Body of pancreas (tissue), 4 donors: ENCODE results near the gene SAMD8. TPM values are rescaled to one million over a fixed set of nuclear protein-coding genes. Genes with fewer than 3 reads are reported as not detected.

Source experiments
- ATAC-seq: fragments of 150-250 bp; one replicate; pipeline ENCODE4 v1.9.1; 2016
- DNase-seq, 4 donors: peaks; one replicate each; pipeline ENCODE4 v3.0.0-alpha.2; 2019
- H3K27ac ChIP-seq, 4 donors: fragments of 200-600 bp; sonication (generic); 1 replicate in 3 of 4; 2 replicates in 1 of 4; pipeline versions ENCODE4 v1.5.1 to v1.6.1; 2016 to 2019; ENCODE audit warnings: mild to moderate bottlenecking in 1 of 4, mixed read lengths in 1 of 4, moderate library complexity in 1 of 4
- H3K27me3 ChIP-seq, 2 donors: fragments of 200-600 bp; sonication (generic); one replicate each; pipeline ENCODE4 v1.6.0; 2016; ENCODE audit warnings: mild to moderate bottlenecking in 1 of 2
- H3K36me3 ChIP-seq, 2 donors: fragments of 200-600 bp; sonication (generic); replicated peaks in 1 of 2; 2 replicates each; pipeline ENCODE4 v1.5.1; 2016; ENCODE audit warnings: low read depth in 2 of 2; ENCODE audit not compliant: insufficient read depth in 1 of 2
- H3K4me1 ChIP-seq: fragments of 200-600 bp; sonication (generic); one replicate; pipeline ENCODE4 v1.6.0; 2016
- H3K4me3 ChIP-seq, 2 donors: fragments of 200-600 bp; sonication (generic); 1 replicate in 1 of 2; 2 replicates in 1 of 2; pipeline ENCODE4 v1.5.1; 2016 to 2019
- H3K9me3 ChIP-seq, 3 donors: fragments of 200-600 bp; sonication (generic); 1 replicate in 2 of 3; 2 replicates in 1 of 3; pipeline ENCODE4 v1.5.1; 2016
- POLR2A ChIP-seq, 3 donors: fragments of 450-650 bp; IDR thresholded peaks; one replicate each; pipeline ENCODE4 v1.6.1; 2016; ENCODE audit warnings: antibody characterized with exemption in 3 of 3, mild to moderate bottlenecking in 2 of 3
- WGBS, 2 donors: methylation state at CpG; one replicate each; pipeline ENCODE4 v1.1.5; 2017; 5-methylcytosine and 5-hydroxymethylcytosine counted together
- intact Hi-C: fragments of 100-400 bp; cut with DNase I; formaldehyde crosslinking; loops from one replicate; pipeline ENCODE4 v1.15.1; 2023
- total RNA-seq, 2 donors: library from RNA; depleted of rRNA; stranded (reverse); fragments of >200 nt; gene quantifications; one replicate each; pipeline ENCODE4 v1.1.0, GENCODE V29; 2016
- TF ChIP-seq, protein P1 (sequence below), 7 experiments: fragments of 450-650 bp in 4 of 7; fragments of 200-600 bp in 3 of 7; sonication (generic) in 3 of 7; IDR thresholded peaks; one replicate each; pipeline ENCODE4 v1.5.1; 2016 to 2019; ENCODE audit warnings: antibody characterized with exemption in 7 of 7

SAMD8 gene
- total RNA-seq, 2 donors from 2014 or later = 16.1 to 18.5 TPM

DNA sequence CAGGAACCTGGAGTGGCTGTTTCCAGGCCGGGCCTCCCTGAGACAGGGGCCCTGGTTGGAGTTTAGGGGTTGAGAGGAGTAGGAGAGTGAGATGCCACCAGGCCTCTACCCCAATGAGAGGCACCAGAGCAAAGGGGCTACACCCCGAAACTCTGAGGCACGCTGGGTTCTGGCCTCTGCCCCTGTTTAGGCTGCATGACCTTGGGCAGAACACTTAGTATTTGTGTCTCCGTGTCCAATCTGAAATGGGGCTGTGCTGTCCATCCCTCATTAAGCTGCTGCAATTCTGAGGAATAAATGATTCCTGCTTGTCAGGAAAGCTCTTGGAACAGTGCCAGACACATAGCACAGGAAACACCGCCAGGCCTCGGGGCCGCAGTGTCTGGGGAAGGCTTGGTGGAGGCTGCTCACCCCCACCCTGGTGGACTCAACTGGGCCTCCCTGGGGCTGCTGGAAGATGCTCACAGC, 40.5 kb upstream of the SAMD8 start:
- WGBS, 2 donors = 78 to 85% methylated on average over 4 to 7 of the region's 7 CpGs
- TF ChIP-seq, protein P1, sequence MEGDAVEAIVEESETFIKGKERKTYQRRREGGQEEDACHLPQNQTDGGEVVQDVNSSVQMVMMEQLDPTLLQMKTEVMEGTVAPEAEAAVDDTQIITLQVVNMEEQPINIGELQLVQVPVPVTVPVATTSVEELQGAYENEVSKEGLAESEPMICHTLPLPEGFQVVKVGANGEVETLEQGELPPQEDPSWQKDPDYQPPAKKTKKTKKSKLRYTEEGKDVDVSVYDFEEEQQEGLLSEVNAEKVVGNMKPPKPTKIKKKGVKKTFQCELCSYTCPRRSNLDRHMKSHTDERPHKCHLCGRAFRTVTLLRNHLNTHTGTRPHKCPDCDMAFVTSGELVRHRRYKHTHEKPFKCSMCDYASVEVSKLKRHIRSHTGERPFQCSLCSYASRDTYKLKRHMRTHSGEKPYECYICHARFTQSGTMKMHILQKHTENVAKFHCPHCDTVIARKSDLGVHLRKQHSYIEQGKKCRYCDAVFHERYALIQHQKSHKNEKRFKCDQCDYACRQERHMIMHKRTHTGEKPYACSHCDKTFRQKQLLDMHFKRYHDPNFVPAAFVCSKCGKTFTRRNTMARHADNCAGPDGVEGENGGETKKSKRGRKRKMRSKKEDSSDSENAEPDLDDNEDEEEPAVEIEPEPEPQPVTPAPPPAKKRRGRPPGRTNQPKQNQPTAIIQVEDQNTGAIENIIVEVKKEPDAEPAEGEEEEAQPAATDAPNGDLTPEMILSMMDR (IDR thresholded peaks at IDR 0.05) = no peak
- Histone ChIP-seq H3K4me1 (no peaks in the 10 kb centered on the region), H3K27me3 (no peaks in the 10 kb centered on the region), H3K9me3 (no peaks in the 10 kb centered on the region), H3K27ac (no peak overlapping the region), H3K4me3 (no peak overlapping the region), H3K36me3 (no peaks in the 10 kb centered on the region)
- intact Hi-C loops = no loop called here
- ATAC-seq (no peak), DNase-seq (no peak)

DNA sequence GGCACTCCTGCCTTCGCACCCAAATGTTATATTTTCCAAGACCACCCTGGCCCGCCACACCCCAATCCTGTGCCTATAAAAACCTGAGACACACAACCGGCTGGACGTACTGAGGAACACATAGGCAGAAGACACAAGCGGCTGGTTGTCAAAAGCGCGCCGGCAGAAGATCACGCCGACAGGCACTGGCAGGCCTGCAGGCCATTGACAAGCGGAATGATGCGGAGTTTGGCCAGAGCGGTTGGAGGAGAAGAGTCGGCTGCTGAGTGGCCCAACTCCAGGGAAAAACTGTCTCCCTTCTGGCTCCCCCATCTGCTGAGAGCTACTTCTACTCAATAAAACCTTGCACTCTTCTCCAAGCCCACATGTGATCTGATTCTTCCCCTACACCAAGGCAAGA, 39.7 kb upstream of the SAMD8 start:
- no peak for DNase-seq
- intact Hi-C loops = no loop called here

DNA sequence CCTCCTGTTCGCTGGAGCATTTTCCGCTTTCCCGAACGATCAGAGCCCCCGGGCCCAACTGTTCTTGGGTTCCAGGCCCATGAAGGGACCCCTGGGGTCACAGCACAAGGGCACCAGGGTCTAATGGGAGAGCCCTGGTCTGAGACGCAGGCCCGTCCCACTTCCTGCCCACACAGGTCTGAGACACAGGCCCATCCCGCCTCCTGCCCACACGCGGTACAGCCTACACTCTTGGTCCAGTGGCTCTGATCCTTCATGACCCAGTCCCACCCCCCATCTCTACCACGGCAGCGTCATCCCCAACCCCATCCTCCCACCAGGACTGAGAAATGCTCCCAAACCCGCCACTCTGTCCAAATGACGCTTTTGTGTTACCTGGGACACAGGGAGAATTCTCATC, 38.7 kb upstream of the SAMD8 start:
- Histone ChIP-seq H3K36me3 (no peaks in the 10 kb centered on the region), H3K27me3 (no peaks in the 10 kb centered on the region), H3K9me3 (no peaks in the 10 kb centered on the region), H3K4me1 (no peaks in the 10 kb centered on the region), H3K27ac (no peak overlapping the region), H3K4me3 (no peak overlapping the region)
- intact Hi-C loops = no loop called here
- TF ChIP-seq, protein P1 (IDR thresholded peaks at IDR 0.05) = no peak
- no peak for TF ChIP-seq POLR2A (IDR thresholded peaks at IDR 0.05)
- WGBS, 2 donors = 96 to 97% methylated on average over 14 of the region's 14 CpGs
- DNase-seq (no peak), ATAC-seq (no peak)

More for the DNA sequence above, 39.7 kb upstream of the SAMD8 start:
- H3K27ac ChIP-seq = no peak overlapping the region
- no peaks in the 10 kb centered on the region for H3K27me3 ChIP-seq
- no peaks in the 10 kb centered on the region for H3K36me3 ChIP-seq
- H3K4me3 ChIP-seq = no peak overlapping the region
- H3K4me1 ChIP-seq = no peaks in the 10 kb centered on the region
- 93 to 96% methylated on average over 14 of the region's 14 CpGs for WGBS, 2 donors
- ATAC-seq = no peak
- TF ChIP-seq POLR2A (IDR thresholded peaks at IDR 0.05) = no peak
- TF ChIP-seq, protein P1 (IDR thresholded peaks at IDR 0.05) = no peak
- H3K9me3 ChIP-seq = no peaks in the 10 kb centered on the region

DNA sequence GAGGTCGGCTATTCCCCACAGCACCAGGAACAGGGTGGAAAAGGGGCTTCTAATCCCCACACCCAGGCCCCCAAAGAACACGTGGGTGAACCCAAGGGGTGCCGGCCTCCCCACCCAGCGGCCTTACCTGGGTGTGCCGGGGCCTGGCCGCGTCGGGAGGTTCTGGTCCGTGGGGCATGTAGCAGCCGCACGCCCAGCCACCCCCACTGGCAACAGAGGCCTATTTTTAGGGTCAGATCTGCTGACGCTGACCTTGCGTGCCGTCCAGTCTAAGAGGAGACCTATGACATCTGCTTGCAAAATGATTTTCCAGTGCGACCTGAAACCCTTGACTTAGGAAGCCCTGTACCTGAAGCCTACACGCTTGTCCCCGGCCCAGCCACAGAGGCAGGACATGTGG, 38.0 kb upstream of the SAMD8 start:
- WGBS, 2 donors = 92 to 95% methylated on average over 11 to 17 of the region's 17 CpGs
- H3K36me3 ChIP-seq = no peaks in the 10 kb centered on the region
- no peak for ATAC-seq
- intact Hi-C loops = no loop called here
- no peak overlapping the region for H3K27ac ChIP-seq
- H3K9me3 ChIP-seq = no peaks in the 10 kb centered on the region
- H3K27me3 ChIP-seq = no peaks in the 10 kb centered on the region
- TF ChIP-seq, protein P1 (IDR thresholded peaks at IDR 0.05) = no peak
- TF ChIP-seq POLR2A (IDR thresholded peaks at IDR 0.05) = no peak
- DNase-seq = no peak
- no peak overlapping the region for H3K4me3 ChIP-seq
- H3K4me1 ChIP-seq = no peaks in the 10 kb centered on the region

DNA sequence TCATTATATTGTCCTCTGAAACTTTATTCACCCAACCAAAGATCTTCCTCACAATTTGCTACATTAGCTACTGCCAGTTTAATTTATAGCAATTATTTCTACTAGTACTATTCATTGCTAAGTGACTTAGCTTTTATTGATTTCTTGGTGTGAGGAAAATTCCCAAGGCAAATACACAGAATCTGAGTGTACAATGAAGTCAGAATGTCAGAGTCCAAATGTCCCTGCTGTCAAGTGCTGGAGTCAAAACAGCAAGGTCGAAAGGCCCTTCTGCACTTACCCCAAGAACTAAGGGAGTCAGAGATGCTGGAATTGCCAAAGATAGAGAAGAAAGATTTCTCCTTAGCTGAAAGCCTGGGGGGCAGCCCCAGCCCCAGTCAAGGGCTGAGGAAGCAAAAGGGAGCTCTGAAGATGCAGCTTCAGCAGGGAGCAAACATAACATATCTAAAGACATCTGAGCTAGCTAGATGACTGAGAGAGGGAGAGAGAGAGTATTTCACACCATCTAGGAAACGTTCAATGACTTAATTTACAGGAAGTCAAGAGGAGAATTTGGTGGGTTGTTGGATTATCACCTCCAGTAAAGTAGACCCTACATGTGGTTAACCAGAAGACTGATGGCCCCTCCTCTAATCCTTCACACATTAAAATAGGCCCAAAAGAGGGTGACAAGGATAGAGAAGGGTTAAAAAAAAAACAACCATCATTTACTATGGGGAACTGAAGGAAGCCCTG, 36.6 kb upstream of the SAMD8 start:
- 33 to 39% methylated on average over 2 of the region's 2 CpGs for WGBS, 2 donors
- no peaks in the 10 kb centered on the region for H3K36me3 ChIP-seq
- intact Hi-C loops = no loop called here
- H3K9me3 ChIP-seq = no peaks in the 10 kb centered on the region
- no peaks in the 10 kb centered on the region for H3K4me1 ChIP-seq
- H3K27me3 ChIP-seq = no peaks in the 10 kb centered on the region
- H3K4me3 ChIP-seq = no peak overlapping the region
- DNase-seq = no peak
- no peak overlapping the region for H3K27ac ChIP-seq
- ATAC-seq = no peak
- no peak for TF ChIP-seq POLR2A (IDR thresholded peaks at IDR 0.05)
- TF ChIP-seq, protein P1 (IDR thresholded peaks at IDR 0.05) = no peak
